Ureter (tissue), 1 donor: Measurements from ENCODE around the gene OR2T29. TPM values are rescaled to one million over a fixed set of nuclear protein-coding genes. Genes with fewer than 3 reads are reported as not detected.
"Not testable (repeated sequence)": the region's sequence is repeated elsewhere in the genome, so short reads cannot be mapped to it uniquely, and the experiment has no call there.

Experiments
- DNase-seq: peaks from one replicate; pipeline ENCODE4 v3.0.0-alpha.2; 2020; ENCODE audit warnings: low spot score
- total RNA-seq: library from RNA; stranded (reverse); gene quantifications from one replicate; pipeline ENCODE4 v1.2.4, GENCODE V29; 2023
- donor health status: DM: yes; HTN: yes; CAD: no.

The OR2T29 gene
- total RNA-seq, 1 donor from 2014 or later = not detected

DNA sequence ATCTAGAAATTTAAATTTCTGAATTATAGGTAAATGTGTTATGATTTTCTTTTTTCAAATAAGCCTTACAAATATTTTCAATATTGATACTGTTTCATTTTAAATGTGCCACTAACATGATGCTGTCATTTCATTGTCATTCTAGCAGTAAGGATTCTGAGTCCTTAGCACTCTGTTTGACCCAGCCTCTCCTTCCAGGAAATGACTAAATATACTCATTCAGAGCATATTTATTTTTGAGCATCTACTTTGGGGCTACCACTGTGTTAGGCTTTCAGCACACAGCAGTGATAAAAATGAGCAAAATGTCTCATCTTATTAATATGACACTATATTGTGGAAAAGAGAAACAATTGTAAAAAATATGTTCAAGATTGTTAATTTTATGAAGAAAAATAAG, 52.4 kb downstream of the OR2T29 start:
- not testable (repeated sequence) for DNase-seq

GRCh38 chr1:248507773-248508172, 54.8 kb downstream of the OR2T29 start, which contains the start of gene OR2G6:
Gene OR2G6 (plus strand): TSS chr1:248508073. CDS start chr1:248521647, 13,574 bp downstream.
- DNase-seq = not testable (repeated sequence)

Other genes with a start within 250 kb of the OR2T29 start
- gene OR2M7, start 238.2 kb downstream of the OR2T29 start, total RNA-seq = not detected
- gene OR14C36, start 214.0 kb downstream of the OR2T29 start, total RNA-seq = not detected
- gene OR2T4, start 201.1 kb downstream of the OR2T29 start, total RNA-seq = not detected
- gene OR2T6, start 187.0 kb downstream of the OR2T29 start, total RNA-seq = not detected
- not detected for gene OR2T1, start 159.7 kb downstream of the OR2T29 start, total RNA-seq
- gene OR2T2, start 117.1 kb downstream of the OR2T29 start, total RNA-seq = not detected
- not detected for gene OR2T3, start 89.4 kb downstream of the OR2T29 start, total RNA-seq
- not detected for gene OR2T5, start 74.2 kb downstream of the OR2T29 start, total RNA-seq
- gene OR2G6, start 54.7 kb downstream of the OR2T29 start, total RNA-seq = not detected
- not detected for gene OR2T34, start 12.0 kb upstream of the OR2T29 start, total RNA-seq
- gene OR2T10, start 34.9 kb upstream of the OR2T29 start, total RNA-seq = not detected
- gene OR2T11, start 72.3 kb upstream of the OR2T29 start, total RNA-seq = not detected
- not detected for gene OR2T35, start 82.5 kb upstream of the OR2T29 start, total RNA-seq
- not detected for gene OR2T27, start 92.8 kb upstream of the OR2T29 start, total RNA-seq
- not detected for gene OR14I1, start 140.0 kb upstream of the OR2T29 start, total RNA-seq
- not detected for gene LYPD8, start 193.0 kb upstream of the OR2T29 start, total RNA-seq